Loucy (cell line): ENCODE data around the gene KCNN3.

Experiments
- H2AFZ ChIP-seq: fragments of 200-600 bp; sonication (generic); 2 replicates; pipeline ENCODE4 v1.6.0; 2016; ENCODE audit warnings: antibody characterized with exemption, mild to moderate bottlenecking, low read length, moderate library complexity
- H3F3A ChIP-seq: fragments of 200-600 bp; 2 replicates; pipeline ENCODE4 v1.6.0; 2016; ENCODE audit warnings: antibody characterized with exemption, low read depth, mild to moderate bottlenecking
- H3K27me3 ChIP-seq: fragments of 200-600 bp; sonication (generic); 2 replicates; pipeline ENCODE4 v1.6.1; 2014; ENCODE audit warnings: low read length, mild to moderate bottlenecking; ENCODE audit not compliant: insufficient read depth, poor library complexity, severe bottlenecking
- H3K36me3 ChIP-seq: fragments of 200-600 bp; sonication (generic); 2 replicates; pipeline ENCODE4 v1.6.1; 2016; ENCODE audit warnings: low read length; ENCODE audit not compliant: insufficient read depth
- H3K4me1 ChIP-seq: fragments of 200-600 bp; sonication (generic); 2 replicates; pipeline ENCODE4 v1.5.1; 2014; ENCODE audit warnings: low read length, mild to moderate bottlenecking; ENCODE audit not compliant: insufficient read depth, poor library complexity, severe bottlenecking
- H3K4me2 ChIP-seq: fragments of 200-600 bp; sonication (generic); 2 replicates; pipeline ENCODE4 v1.6.0; 2014; ENCODE audit warnings: antibody characterized with exemption, low read length, low read depth, mild to moderate bottlenecking; ENCODE audit not compliant: poor library complexity, severe bottlenecking
- H3K4me3 ChIP-seq: fragments of 200-600 bp; sonication (generic); 2 replicates; pipeline ENCODE4 v1.5.1; 2014; ENCODE audit warnings: low read length, mild to moderate bottlenecking, mixed read lengths; ENCODE audit not compliant: poor library complexity, severe bottlenecking
- H3K79me2 ChIP-seq: fragments of 200-600 bp; sonication (generic); 2 replicates; pipeline ENCODE4 v1.6.1; 2014; ENCODE audit warnings: low read length; ENCODE audit not compliant: insufficient read depth
- H3K9ac ChIP-seq: fragments of 200-600 bp; sonication (generic); 2 replicates; pipeline ENCODE4 v1.6.0; 2014; ENCODE audit warnings: mild to moderate bottlenecking, low read depth, low read length, moderate library complexity; ENCODE audit not compliant: poor library complexity, severe bottlenecking
- H3K9me2 ChIP-seq: fragments of 200-600 bp; sonication (generic); replicated peaks from 2 replicates; pipeline ENCODE4 v1.6.1; 2016; ENCODE audit warnings: low read depth, low read length, mixed read lengths
- H3K9me3 ChIP-seq: fragments of 200-600 bp; sonication (generic); 2 replicates; pipeline ENCODE4 v1.6.1; 2014; ENCODE audit warnings: mild to moderate bottlenecking, antibody characterized with exemption, low read length, low read depth; ENCODE audit not compliant: insufficient read depth
- H4K20me1 ChIP-seq: fragments of 200-600 bp; sonication (generic); 2 replicates; pipeline ENCODE4 v1.6.0; 2014; ENCODE audit warnings: antibody characterized with exemption, low read length, mild to moderate bottlenecking; ENCODE audit not compliant: insufficient read depth, poor library complexity, severe bottlenecking
- CTCF ChIP-seq: fragments of 200-600 bp; sonication (generic); conservative IDR thresholded peaks from 2 replicates; pipeline ENCODE4 v1.5.1; 2014; ENCODE audit warnings: mild to moderate bottlenecking, antibody characterized with exemption, low read length
- EZH2phosphoT487 ChIP-seq: fragments of 200-600 bp; IDR thresholded peaks from 2 replicates; pipeline ENCODE4 v1.6.1; 2018; ENCODE audit warnings: antibody characterized with exemption, mild to moderate bottlenecking, moderate library complexity, borderline replicate concordance

KCNN3 gene

DNA sequence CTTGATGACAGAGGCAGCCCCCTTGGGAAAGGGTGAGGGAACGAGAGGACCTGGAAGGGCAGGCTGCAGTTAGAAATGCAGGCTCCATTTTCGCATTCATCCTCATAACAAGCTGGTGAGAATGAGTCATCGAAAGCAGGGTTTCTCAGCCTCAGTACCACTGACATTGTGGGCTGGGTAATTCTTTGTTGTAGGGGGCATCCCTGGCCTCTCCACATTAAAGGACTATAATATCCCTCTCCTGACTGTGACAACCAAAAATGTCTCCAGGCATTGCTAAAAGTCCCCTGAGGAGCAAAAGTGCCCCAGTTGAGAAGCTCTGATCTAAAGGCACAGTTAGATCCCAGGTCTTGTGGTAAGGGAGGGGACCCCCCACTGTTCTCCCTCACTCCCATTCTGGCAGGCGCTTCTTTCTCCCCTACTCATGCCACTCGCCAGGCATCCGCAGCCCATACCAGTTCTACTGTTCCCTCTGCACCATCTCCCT is 20.4 kb downstream of the KCNN3 start:
- H3K9me3 ChIP-seq, result no peaks in the 10 kb centered on the region
- H2AFZ ChIP-seq, result no peak overlapping the region
- no peaks in the 10 kb centered on the region for H3F3A ChIP-seq
- H3K9ac ChIP-seq, result no peak overlapping the region
- no peaks in the 10 kb centered on the region for H3K27me3 ChIP-seq
- no peak for TF ChIP-seq EZH2phosphoT487
- no peak for TF ChIP-seq CTCF
- no peaks in the 10 kb centered on the region for H3K9me2 ChIP-seq
- H3K4me2 ChIP-seq, result no peak overlapping the region
- no peak overlapping the region for H3K4me3 ChIP-seq
- H3K36me3 ChIP-seq, result no peaks in the 10 kb centered on the region
- H3K4me1 ChIP-seq, result peaks cover 10% of the 10 kb centered on the region
- H3K79me2 ChIP-seq, result no peaks in the 10 kb centered on the region
- H4K20me1 ChIP-seq, result no peaks in the 10 kb centered on the region

GRCh38 chr1:154848983-154849382 is 21.1 kb downstream of the KCNN3 start:
- Histone ChIP-seq H2AFZ (no peak overlapping the region), H3K79me2 (no peaks in the 10 kb centered on the region)

DNA sequence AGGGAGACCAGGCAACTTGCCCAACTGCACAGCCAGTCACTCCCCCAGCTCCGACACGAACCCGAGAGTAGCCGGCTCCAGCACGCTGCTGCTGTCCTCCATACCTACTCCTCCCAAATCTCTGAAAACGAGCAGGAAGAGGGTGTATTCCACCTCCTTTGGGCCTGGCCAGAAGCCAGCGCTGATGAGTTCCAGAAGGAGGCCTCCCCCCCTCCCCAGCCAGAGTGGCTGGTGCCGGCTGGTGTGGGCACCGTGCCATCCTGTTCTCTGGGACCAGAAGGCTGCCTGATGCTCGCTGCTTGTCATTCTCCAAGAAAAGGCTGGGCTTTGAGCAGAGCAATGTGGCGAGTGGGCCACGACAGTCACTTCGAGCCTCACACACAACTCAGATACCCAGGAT is 22.2 kb downstream of the KCNN3 start:
- Histone ChIP-seq H3K9me2 (no peaks in the 10 kb centered on the region), H3K27me3 (no peaks in the 10 kb centered on the region), H3F3A (no peaks in the 10 kb centered on the region), H3K9ac (no peak overlapping the region), H3K4me1 (peaks cover 10% of the 10 kb centered on the region), H3K9me3 (no peaks in the 10 kb centered on the region), H4K20me1 (no peaks in the 10 kb centered on the region), H3K4me2 (no peak overlapping the region), H3K4me3 (no peak overlapping the region), H2AFZ (no peak overlapping the region), H3K79me2 (no peaks in the 10 kb centered on the region), H3K36me3 (no peaks in the 10 kb centered on the region)
- TF ChIP-seq CTCF, result no peak
- no peak for TF ChIP-seq EZH2phosphoT487

More at GRCh38 chr1:154848983-154849382, 21.1 kb downstream of the KCNN3 start:
- H3K36me3 ChIP-seq, result no peaks in the 10 kb centered on the region
- H3F3A ChIP-seq, result no peaks in the 10 kb centered on the region
- H3K4me2 ChIP-seq, result no peak overlapping the region
- no peak for TF ChIP-seq CTCF
- TF ChIP-seq EZH2phosphoT487, result no peak
- no peaks in the 10 kb centered on the region for H4K20me1 ChIP-seq
- no peak overlapping the region for H3K9ac ChIP-seq
- no peaks in the 10 kb centered on the region for H3K27me3 ChIP-seq
- peaks cover 10% of the 10 kb centered on the region for H3K4me1 ChIP-seq
- H3K4me3 ChIP-seq, result no peak overlapping the region
- no peaks in the 10 kb centered on the region for H3K9me3 ChIP-seq
- no peaks in the 10 kb centered on the region for H3K9me2 ChIP-seq
